GM21423 (cell line): ENCODE measurements around the gene CTU2.

ENCODE experiments used
- ATAC-seq: cut with Tn5 transposase; IDR thresholded peaks from one replicate; pipeline ENCODE4 v1.9.1; 2021; ENCODE audit warnings: mild to moderate bottlenecking, moderate library complexity; ENCODE audit not compliant: unreplicated experiment

CTU2 gene

DNA sequence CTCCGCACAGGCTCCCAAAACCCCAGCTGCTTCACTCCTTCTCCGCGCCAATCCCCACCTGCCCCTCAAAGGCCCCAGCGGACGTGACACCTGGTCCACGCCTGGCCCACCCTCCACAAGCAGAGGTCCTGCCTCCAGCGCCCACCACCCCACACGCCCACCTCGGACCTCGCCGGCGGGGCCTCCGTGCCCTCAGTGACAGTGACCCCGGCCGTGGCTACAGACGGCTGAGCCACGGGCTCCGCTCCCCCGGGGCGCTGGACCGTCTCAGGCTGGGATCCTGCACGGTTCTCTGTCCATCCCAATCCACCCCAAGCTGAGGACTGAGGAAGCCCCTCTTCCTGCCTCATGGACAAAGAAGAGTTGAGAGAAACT lies 53.7 kb downstream of the CTU2 start:
- ATAC-seq: no peak

DNA sequence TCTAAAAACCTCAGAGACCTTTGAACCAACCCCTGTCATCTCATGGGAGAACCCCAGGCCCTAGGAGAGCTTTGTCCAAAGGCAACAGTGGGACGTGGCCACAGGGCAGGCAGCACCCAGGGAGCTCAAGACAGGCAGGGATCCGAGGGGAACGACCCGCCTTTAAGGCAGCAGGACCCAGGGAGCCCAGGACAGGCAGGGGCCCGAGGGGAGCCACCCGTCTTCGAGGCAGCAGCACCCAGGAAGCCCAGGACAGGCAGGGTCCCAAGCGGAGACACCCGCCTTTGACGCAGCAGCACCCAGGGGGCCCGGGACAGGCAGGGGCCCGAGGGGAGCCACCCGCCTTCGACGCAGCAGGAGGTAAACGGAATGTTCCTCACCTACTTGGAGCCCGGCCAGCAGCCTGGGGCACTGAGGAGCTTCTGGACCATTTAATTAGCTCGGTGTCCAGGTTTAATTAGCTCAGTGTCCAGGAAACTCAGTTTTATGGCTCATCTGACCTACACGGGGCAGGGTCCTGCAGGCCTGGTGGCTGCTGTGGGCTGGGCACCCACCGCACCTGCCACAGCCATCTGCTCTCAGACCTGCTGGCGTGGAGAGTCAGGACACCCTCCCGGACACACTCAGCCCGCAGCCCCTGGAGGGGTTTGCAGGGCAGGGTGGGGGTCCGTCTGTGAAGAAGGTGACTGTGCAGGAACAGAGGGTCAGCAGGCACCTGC lies 54.3 kb downstream of the CTU2 start:
- no peak for ATAC-seq

DNA sequence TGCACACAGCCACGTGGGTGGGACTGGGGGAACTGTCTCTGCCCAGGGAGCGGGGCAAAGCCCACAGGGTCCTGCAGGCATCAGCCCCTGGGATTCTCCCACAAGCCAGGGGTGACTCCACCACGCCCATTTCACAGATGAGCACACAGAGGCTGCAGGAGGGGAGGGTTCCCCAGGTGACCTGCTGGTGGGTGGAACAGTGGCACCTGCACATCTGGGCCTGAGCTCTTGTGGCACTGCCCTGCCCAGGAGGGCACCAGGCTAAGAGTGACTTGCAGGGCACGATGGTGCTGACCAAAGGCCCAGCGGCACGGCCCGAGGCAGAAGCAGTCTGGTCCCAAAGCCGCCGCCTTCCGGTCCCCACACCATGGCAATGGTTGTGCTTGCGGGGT lies 54.8 kb downstream of the CTU2 start:
- no peak for ATAC-seq

DNA sequence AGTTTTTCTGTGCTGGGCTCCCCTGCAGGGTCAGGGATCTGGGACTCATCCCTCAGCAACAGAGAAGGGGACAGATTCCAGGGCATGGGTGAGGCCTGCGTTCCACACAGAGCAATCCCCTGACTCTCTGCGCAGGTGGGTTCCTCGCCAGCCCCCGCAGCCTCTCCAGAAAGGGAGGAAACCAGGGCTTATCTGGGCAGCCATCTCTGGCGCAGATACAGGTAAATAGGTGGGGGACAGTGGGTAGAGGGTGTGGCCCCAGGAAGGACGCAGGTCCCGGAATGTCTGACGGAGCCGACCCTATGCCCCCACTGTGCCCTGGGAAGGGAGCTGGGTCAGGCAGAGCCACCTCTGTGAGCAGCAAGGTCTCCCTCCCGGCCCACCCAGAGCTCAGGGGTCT lies 55.5 kb downstream of the CTU2 start:
- no peak for ATAC-seq

DNA sequence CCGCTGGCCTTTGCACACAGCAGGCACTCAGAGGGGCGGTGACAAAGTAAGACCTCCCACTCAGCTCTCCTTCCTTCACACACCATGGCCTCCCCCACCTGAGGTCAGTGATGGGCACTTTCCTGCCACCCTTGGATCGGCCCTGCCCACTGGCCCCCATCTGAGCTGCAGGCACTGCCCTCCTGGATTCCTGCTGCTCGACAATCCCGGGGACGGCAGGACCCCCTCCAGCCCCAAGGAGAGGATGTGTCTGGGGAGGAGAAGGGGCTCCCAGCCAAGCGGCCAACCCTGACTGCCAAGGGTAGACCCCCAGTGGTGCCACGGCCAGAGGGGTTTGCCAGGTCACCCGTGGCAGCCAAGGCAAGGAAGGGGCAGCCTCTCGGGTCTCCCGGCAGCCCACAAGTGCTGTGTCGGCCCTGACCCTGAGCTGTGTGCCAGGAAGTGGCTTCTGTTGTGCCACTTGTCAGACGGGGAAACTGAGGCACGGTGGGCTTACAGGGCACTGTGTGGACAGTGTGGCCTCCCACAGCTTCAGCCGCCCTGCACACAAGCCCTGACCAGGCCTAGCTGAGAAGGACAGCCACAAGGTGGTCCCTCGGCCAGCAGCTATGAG lies 56.1 kb downstream of the CTU2 start:
- no peak for ATAC-seq

DNA sequence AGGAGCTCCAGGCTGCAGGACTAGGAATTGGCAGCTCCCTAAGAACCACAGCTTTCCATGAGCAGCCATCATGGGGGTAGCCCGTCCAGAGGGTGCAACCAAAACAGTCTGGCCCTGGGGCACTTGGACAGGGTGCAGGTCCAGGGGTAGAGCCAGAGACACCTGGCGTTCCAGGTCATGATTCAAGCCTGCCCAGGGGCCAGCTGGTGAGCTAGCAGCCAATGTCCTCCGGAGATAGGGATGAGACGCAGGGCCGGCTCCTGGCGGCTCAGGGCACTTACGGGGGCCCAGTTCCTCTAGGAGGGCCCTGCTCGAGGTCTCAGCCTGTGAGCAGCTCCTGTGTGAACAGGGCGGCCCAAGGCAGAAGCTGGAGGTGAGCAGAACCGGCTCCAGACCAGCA lies 56.6 kb downstream of the CTU2 start:
- ATAC-seq: no peak

DNA sequence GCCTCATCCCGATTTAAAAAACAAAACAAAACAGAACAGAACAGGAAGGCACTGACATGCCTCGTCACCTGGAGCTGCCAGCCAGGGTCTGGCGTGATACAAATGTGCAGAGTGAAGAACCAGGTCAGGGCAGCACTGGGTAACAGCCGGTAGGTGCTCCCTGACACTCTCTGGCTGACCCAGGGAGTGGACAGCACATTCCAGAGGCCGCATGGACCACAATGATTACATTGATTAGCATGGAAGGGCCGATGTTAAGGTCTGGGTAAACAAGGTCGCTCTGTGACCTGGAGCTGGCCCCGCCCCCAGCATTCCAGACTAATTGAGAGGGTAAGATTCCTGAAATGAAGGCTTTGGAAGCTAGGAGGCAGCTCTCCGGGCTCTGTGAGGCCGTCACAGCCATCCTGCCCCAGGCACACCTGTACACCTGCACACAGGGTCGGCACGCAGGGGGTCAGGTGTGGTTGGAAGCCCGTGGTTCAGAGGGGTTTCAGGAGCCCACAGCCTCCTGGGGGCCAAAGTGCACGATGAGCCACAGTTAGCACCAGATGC lies 57.3 kb downstream of the CTU2 start:
- ATAC-seq: no peak

DNA sequence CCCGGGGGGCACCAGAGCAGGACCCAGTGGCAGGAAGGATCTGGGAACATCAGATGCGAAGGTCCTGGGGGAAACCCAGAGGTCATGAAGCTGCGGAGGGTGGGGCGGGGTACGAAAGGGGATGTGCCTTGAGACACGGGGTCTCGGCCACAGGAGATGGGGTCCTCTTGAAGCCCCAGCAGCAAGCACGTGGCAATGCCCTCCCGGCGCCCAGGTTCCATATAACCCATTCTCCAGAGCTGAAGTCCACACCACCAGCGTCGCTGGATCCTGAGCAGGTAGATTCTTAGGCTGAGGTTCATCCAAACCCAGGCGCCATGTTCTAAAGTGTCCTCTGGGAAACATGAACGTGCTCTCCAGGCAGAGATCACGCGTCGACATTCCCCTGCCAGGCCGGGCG lies 57.8 kb downstream of the CTU2 start:
- no peak for ATAC-seq

DNA sequence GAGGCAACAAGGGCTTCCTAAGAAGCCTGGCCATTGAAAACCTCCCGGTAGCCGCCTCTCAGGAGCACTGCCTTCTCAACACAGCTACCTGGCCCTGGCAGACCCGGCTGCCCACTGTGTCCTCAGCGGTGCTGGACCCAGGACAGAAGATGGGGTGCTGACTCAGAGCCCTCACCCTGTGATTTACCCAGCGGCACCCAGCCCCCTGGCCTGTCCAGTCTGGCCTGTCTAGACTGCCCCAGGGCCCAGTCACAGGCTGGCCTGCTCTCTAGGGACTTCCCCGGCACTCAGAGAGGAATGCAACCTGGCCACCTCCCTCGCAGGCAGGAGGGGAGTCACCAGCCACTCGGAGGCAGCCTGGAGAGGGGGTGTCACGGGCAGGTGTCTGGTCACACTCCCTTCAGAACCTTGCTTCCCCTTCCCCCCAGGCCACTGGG lies 58.6 kb downstream of the CTU2 start:
- ATAC-seq: no peak
